ENCODE data around the gene RABGAP1L. TPM values are rescaled to one million over a fixed set of nuclear protein-coding genes. Genes with fewer than 3 reads are reported as not detected.

The RABGAP1L gene
- total RNA-seq, 1 experiment from 2014 or later, result 76.9 TPM

DNA sequence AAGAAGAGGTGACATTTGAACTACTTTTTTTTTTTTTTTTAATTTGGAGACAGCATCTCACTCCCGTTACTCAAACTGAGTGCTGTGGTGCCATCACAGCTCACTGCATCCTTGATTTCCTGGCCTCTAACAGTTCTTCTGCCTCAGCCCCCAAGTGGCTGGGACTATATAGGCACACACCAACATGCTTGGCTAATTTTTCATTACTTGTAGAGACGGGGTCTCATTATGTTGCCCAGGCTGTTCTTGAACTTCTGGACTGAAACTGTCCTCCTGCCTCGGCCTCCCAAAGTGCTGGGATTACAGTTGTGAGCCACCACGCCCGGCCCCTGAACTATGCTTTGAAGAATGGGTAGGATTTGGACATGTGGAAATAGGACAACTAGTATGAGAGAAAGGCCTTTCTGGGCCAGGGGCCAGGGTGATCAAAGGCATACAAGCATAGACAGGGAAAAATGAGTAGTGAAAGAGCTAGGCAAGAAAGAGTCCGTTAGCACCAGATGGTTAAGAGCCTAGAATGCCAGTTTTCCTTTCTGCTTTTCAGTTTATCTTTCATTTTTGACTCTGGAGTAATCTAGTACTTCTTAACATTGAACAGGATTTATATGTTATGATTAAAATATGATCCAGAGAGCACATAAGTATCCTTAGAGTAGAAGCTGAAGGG is 6.3 kb downstream of the RABGAP1L start:
- H3K9me3 Mint-ChIP-seq, result no peaks in the 10 kb centered on the region
- ATAC-seq (peak; percentile 72), DNase-seq (ENCODE audit: low spot score) (no peak)
- no peaks in the 10 kb centered on the region for H3K27me3 Mint-ChIP-seq (ENCODE audit: low read depth)
- TF ChIP-seq CBFB (CRISPR knock-in tag; IDR thresholded peaks at IDR 0.05; ENCODE audit: low read depth), result no peak
- TF ChIP-seq GTF2I (CRISPR knock-in tag; conservative IDR thresholded peaks at IDR 0.05), result no peak
- no peak for TF ChIP-seq ZNF121 (CRISPR knock-in tag; IDR thresholded peaks at IDR 0.05)
- TF ChIP-seq SP1 (CRISPR knock-in tag; conservative IDR thresholded peaks at IDR 0.05), result no peak
- no peak for TF ChIP-seq NR1H2 (CRISPR knock-in tag; IDR thresholded peaks at IDR 0.05)
- TF ChIP-seq FOXK1 (CRISPR knock-in tag; IDR thresholded peaks at IDR 0.05), result no peak
- TF ChIP-seq ZBTB21 (CRISPR knock-in tag; IDR thresholded peaks at IDR 0.05; ENCODE audit: borderline replicate concordance), result no peak
- no peak for TF ChIP-seq JAZF1 (CRISPR knock-in tag; IDR thresholded peaks at IDR 0.05)
- TF ChIP-seq ZNF396 (CRISPR knock-in tag; IDR thresholded peaks at IDR 0.05; ENCODE audit: borderline replicate concordance), result no peak
- TF ChIP-seq, protein P1, sequence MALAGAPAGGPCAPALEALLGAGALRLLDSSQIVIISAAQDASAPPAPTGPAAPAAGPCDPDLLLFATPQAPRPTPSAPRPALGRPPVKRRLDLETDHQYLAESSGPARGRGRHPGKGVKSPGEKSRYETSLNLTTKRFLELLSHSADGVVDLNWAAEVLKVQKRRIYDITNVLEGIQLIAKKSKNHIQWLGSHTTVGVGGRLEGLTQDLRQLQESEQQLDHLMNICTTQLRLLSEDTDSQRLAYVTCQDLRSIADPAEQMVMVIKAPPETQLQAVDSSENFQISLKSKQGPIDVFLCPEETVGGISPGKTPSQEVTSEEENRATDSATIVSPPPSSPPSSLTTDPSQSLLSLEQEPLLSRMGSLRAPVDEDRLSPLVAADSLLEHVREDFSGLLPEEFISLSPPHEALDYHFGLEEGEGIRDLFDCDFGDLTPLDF (CRISPR knock-in tag; IDR thresholded peaks at IDR 0.05), result no peak
- no peak for TF ChIP-seq GRHL2 (CRISPR knock-in tag; IDR thresholded peaks at IDR 0.05; ENCODE audit: insufficient replicate concordance, severe bottlenecking)
- TF ChIP-seq, protein P2, sequence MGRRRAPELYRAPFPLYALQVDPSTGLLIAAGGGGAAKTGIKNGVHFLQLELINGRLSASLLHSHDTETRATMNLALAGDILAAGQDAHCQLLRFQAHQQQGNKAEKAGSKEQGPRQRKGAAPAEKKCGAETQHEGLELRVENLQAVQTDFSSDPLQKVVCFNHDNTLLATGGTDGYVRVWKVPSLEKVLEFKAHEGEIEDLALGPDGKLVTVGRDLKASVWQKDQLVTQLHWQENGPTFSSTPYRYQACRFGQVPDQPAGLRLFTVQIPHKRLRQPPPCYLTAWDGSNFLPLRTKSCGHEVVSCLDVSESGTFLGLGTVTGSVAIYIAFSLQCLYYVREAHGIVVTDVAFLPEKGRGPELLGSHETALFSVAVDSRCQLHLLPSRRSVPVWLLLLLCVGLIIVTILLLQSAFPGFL (CRISPR knock-in tag; IDR thresholded peaks at IDR 0.05; ENCODE audit: borderline replicate concordance), result no peak
- no peak for TF ChIP-seq ESRRA (CRISPR knock-in tag; IDR thresholded peaks at IDR 0.05; ENCODE audit: borderline replicate concordance)
- TF ChIP-seq, protein P3, sequence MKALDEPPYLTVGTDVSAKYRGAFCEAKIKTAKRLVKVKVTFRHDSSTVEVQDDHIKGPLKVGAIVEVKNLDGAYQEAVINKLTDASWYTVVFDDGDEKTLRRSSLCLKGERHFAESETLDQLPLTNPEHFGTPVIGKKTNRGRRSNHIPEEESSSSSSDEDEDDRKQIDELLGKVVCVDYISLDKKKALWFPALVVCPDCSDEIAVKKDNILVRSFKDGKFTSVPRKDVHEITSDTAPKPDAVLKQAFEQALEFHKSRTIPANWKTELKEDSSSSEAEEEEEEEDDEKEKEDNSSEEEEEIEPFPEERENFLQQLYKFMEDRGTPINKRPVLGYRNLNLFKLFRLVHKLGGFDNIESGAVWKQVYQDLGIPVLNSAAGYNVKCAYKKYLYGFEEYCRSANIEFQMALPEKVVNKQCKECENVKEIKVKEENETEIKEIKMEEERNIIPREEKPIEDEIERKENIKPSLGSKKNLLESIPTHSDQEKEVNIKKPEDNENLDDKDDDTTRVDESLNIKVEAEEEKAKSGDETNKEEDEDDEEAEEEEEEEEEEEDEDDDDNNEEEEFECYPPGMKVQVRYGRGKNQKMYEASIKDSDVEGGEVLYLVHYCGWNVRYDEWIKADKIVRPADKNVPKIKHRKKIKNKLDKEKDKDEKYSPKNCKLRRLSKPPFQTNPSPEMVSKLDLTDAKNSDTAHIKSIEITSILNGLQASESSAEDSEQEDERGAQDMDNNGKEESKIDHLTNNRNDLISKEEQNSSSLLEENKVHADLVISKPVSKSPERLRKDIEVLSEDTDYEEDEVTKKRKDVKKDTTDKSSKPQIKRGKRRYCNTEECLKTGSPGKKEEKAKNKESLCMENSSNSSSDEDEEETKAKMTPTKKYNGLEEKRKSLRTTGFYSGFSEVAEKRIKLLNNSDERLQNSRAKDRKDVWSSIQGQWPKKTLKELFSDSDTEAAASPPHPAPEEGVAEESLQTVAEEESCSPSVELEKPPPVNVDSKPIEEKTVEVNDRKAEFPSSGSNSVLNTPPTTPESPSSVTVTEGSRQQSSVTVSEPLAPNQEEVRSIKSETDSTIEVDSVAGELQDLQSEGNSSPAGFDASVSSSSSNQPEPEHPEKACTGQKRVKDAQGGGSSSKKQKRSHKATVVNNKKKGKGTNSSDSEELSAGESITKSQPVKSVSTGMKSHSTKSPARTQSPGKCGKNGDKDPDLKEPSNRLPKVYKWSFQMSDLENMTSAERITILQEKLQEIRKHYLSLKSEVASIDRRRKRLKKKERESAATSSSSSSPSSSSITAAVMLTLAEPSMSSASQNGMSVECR (CRISPR knock-in tag; IDR thresholded peaks at IDR 0.05; ENCODE audit: borderline replicate concordance), result no peak
- TF ChIP-seq, protein P4, sequence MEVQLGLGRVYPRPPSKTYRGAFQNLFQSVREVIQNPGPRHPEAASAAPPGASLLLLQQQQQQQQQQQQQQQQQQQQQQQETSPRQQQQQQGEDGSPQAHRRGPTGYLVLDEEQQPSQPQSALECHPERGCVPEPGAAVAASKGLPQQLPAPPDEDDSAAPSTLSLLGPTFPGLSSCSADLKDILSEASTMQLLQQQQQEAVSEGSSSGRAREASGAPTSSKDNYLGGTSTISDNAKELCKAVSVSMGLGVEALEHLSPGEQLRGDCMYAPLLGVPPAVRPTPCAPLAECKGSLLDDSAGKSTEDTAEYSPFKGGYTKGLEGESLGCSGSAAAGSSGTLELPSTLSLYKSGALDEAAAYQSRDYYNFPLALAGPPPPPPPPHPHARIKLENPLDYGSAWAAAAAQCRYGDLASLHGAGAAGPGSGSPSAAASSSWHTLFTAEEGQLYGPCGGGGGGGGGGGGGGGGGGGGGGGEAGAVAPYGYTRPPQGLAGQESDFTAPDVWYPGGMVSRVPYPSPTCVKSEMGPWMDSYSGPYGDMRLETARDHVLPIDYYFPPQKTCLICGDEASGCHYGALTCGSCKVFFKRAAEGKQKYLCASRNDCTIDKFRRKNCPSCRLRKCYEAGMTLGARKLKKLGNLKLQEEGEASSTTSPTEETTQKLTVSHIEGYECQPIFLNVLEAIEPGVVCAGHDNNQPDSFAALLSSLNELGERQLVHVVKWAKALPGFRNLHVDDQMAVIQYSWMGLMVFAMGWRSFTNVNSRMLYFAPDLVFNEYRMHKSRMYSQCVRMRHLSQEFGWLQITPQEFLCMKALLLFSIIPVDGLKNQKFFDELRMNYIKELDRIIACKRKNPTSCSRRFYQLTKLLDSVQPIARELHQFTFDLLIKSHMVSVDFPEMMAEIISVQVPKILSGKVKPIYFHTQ (CRISPR knock-in tag; IDR thresholded peaks at IDR 0.05), result no peak
- no peak for TF ChIP-seq HMGA2 (CRISPR knock-in tag; IDR thresholded peaks at IDR 0.05)
- no peak for TF ChIP-seq ZNF423 (CRISPR knock-in tag; IDR thresholded peaks at IDR 0.05)
- H3K4me3 Mint-ChIP-seq, result no peak overlapping the region
- H3K27ac Mint-ChIP-seq, result peak overlapping the region; percentile 38; the same call in 1 of the 2 replicates
- ChIA-PET POLR2A (interaction anchor here (0.8 kb wide), 1 partner anchor 1633 kb away, joined by 3 read pairs; no protein-coding TSS in a partner anchor), CTCF (interaction anchor here (0.6 to 1.7 kb wide), 3 partner anchors 51 to 653 kb away, joined by 3 to 7 read pairs (median 3); no protein-coding TSS in a partner anchor)
- peaks cover 24% of the 10 kb centered on the region for H3K4me1 Mint-ChIP-seq
- no peaks in the 10 kb centered on the region for H3K36me3 Mint-ChIP-seq
